DOHH2 (cell line): ENCODE data around the gene IL7R.

Experiments
- EZH2phosphoT487 ChIP-seq: fragments of 200-600 bp; sonication (generic); IDR thresholded peaks from 2 replicates; pipeline ENCODE4 v1.6.1; 2017; ENCODE audit warnings: borderline replicate concordance, mild to moderate bottlenecking, antibody characterized with exemption, low read length, moderate library complexity, mixed read lengths
- TF ChIP-seq, protein P1 (sequence below): fragments of 200-600 bp; sonication (generic); IDR thresholded peaks from one replicate; pipeline ENCODE4 v1.5.1; 2014; ENCODE audit warnings: antibody characterized with exemption, mild to moderate bottlenecking, low read depth, low read length; ENCODE audit not compliant: poor library complexity, severe bottlenecking

- TF ChIP-seq, protein P1, sequence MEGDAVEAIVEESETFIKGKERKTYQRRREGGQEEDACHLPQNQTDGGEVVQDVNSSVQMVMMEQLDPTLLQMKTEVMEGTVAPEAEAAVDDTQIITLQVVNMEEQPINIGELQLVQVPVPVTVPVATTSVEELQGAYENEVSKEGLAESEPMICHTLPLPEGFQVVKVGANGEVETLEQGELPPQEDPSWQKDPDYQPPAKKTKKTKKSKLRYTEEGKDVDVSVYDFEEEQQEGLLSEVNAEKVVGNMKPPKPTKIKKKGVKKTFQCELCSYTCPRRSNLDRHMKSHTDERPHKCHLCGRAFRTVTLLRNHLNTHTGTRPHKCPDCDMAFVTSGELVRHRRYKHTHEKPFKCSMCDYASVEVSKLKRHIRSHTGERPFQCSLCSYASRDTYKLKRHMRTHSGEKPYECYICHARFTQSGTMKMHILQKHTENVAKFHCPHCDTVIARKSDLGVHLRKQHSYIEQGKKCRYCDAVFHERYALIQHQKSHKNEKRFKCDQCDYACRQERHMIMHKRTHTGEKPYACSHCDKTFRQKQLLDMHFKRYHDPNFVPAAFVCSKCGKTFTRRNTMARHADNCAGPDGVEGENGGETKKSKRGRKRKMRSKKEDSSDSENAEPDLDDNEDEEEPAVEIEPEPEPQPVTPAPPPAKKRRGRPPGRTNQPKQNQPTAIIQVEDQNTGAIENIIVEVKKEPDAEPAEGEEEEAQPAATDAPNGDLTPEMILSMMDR = no peak
- TF ChIP-seq EZH2phosphoT487 = no peak
These were observed 25.1 kb downstream of the IL7R start for GRCh38 chr5:35881758-35882157.
